Skeletal muscle tissue (tissue), 1 donor: ENCODE data around the gene MRPS2. TPM values are rescaled to one million over a fixed set of nuclear protein-coding genes. Genes with fewer than 3 reads are reported as not detected.

Experiments
- total RNA-seq: library from RNA; depleted of rRNA; stranded (reverse); fragments of >200 nt; gene quantifications from one replicate; pipeline ENCODE4 v1.2.3, GENCODE V29; 2014

MRPS2 gene
- total RNA-seq, 1 donor from 2014 or later: 6.8 TPM

Other genes with a start within 250 kb of the MRPS2 start
- gene PPP1R26, start 20.9 kb upstream of the MRPS2 start, total RNA-seq: 11.5 TPM
- not detected for gene LCN1, start 20.8 kb downstream of the MRPS2 start, total RNA-seq
- gene OBP2A, start 45.4 kb downstream of the MRPS2 start, total RNA-seq: not detected
- not detected for gene PAEP, start 61.1 kb downstream of the MRPS2 start, total RNA-seq
- not detected for gene GLT6D1, start 138.9 kb downstream of the MRPS2 start, total RNA-seq
- not detected for gene LCN9, start 162.6 kb downstream of the MRPS2 start, total RNA-seq
- under 0.01 TPM for gene SOHLH1, start 198.8 kb downstream of the MRPS2 start, total RNA-seq
- 1.6 TPM for gene KCNT1, start 201.5 kb downstream of the MRPS2 start, total RNA-seq